RWPE1 (cell line): ENCODE data around the gene MIGA1.
"Not testable (repeated sequence)": the region's sequence is repeated elsewhere in the genome, so short reads cannot be mapped to it uniquely, and the experiment has no call there.

Source experiments
- CTCF ChIA-PET: fragments of 350-600 bp; sonication (Branson Sonifier 250); formaldehyde crosslinking; extraction: SDS; loops from one replicate; lab custom pipeline; 2021; lab: Yijun Ruan, JAX
- POLR2A ChIA-PET: fragments of 400-600 bp; formaldehyde crosslinking; extraction: SDS; loops from one replicate; lab custom pipeline; 2020; ENCODE audit warnings: antibody characterized with exemption; ENCODE audit not compliant: low non-redundant PET; lab: Yijun Ruan, JAX
- DNase-seq: peaks from one replicate; pipeline ENCODE4 v3.0.0; 2012; ENCODE audit warnings: low spot score
- H3K27ac ChIP-seq: fragments of 450-650 bp; 2 replicates; pipeline ENCODE4 v1.5.1; 2017
- CTCF ChIP-seq: fragments of 450-650 bp; conservative IDR thresholded peaks from 2 replicates; pipeline ENCODE4 v1.5.1; 2017; ENCODE audit warnings: low read depth, mild to moderate bottlenecking

Gene MIGA1

GRCh38 chr1:77910116-77910515 is 130.7 kb downstream of the MIGA1 start:
- ChIA-PET POLR2A (no interaction called here), CTCF (no interaction called here)
- TF ChIP-seq CTCF, result no peak
- no peak for DNase-seq
- no peak overlapping the region for H3K27ac ChIP-seq

- DNase-seq, POLR2A ChIA-PET, CTCF ChIA-PET, H3K27ac ChIP-seq: not testable (repeated sequence)
Observed at GRCh38 chr1:77918918-77919317, 139.5 kb downstream of the MIGA1 start.

GRCh38 chr1:77925518-77925917 is 146.1 kb downstream of the MIGA1 start:
- DNase-seq, result no peak
- no peak for TF ChIP-seq CTCF
- no peak overlapping the region for H3K27ac ChIP-seq
- POLR2A ChIA-PET, result no interaction called here
- CTCF ChIA-PET, result no interaction called here

GRCh38 chr1:77925956-77926355 is 146.5 kb downstream of the MIGA1 start:
- H3K27ac ChIP-seq, result no peak overlapping the region
- CTCF ChIA-PET, result no interaction called here
- no peak for TF ChIP-seq CTCF
- POLR2A ChIA-PET, result no interaction called here
- DNase-seq, result no peak

GRCh38 chr1:77926561-77927357 is 147.3 kb downstream of the MIGA1 start:
- POLR2A ChIA-PET, result no interaction called here
- no peak for DNase-seq
- H3K27ac ChIP-seq, result no peak overlapping the region
- no peak for TF ChIP-seq CTCF
- CTCF ChIA-PET, result no interaction called here

GRCh38 chr1:77927414-77927813 is 148.0 kb downstream of the MIGA1 start:
- H3K27ac ChIP-seq, result no peak overlapping the region
- CTCF ChIA-PET, result no interaction called here
- POLR2A ChIA-PET, result no interaction called here
- DNase-seq, result no peak
- no peak for TF ChIP-seq CTCF
